WTC11 (cell line): ENCODE measurements around the gene TMEM9B. TPM values are rescaled to one million over a fixed set of nuclear protein-coding genes. Genes with fewer than 3 reads are reported as not detected.

Source experiments
- ATAC-seq: fragments of 200-7000 bp; cut with Tn5 transposase; 2 replicates; pipeline ENCODE4 v1.10.0; 2021; ENCODE audit warnings: mild to moderate bottlenecking, moderate library complexity
- CTCF ChIA-PET: fragments of 300-600 bp; sonication (Branson Sonifier 250); formaldehyde crosslinking; loops from one replicate; lab custom pipeline; 2021; ENCODE audit warnings: antibody characterized with exemption; lab: Charles Lee
- POLR2A ChIA-PET: fragments of 350-600 bp; sonication (Branson Sonifier 250); formaldehyde crosslinking; loops from one replicate; lab custom pipeline; 2021; ENCODE audit warnings: antibody characterized with exemption; lab: Charles Lee
- DNase-seq: peaks from one replicate; pipeline ENCODE4 v3.0.0; 2021; ENCODE audit warnings: low spot score
- H3K27ac Mint-ChIP-seq: 2 replicates; pipeline ENCODE4 v1.8.0; 2021; ENCODE audit warnings: mixed read lengths
- H3K27me3 Mint-ChIP-seq: 2 replicates; pipeline ENCODE4 v1.8.0; 2021; ENCODE audit warnings: low read depth, mild to moderate bottlenecking, moderate library complexity, mixed read lengths
- H3K36me3 Mint-ChIP-seq: 2 replicates; pipeline ENCODE4 v1.8.0; 2021; ENCODE audit warnings: mixed read lengths
- H3K4me1 Mint-ChIP-seq: 2 replicates; pipeline ENCODE4 v1.8.0; 2022; ENCODE audit warnings: mixed read lengths
- H3K4me3 Mint-ChIP-seq: 2 replicates; pipeline ENCODE4 v1.8.0; 2021; ENCODE audit warnings: mild to moderate bottlenecking, moderate library complexity, mixed read lengths
- H3K9me3 Mint-ChIP-seq: 2 replicates; pipeline ENCODE4 v1.8.0; 2021; ENCODE audit warnings: mixed read lengths
- ARID4B ChIP-seq: sonication (generic); formaldehyde crosslinking; IDR thresholded peaks from 2 replicates; pipeline ENCODE4 v1.8.0; 2023; ENCODE audit warnings: missing genetic modification reagents, mild to moderate bottlenecking, borderline replicate concordance
- E2F4 ChIP-seq: sonication (generic); formaldehyde crosslinking; IDR thresholded peaks from 2 replicates; pipeline ENCODE4 v1.8.1; 2022; ENCODE audit warnings: low read depth, mild to moderate bottlenecking, moderate library complexity, missing genetic modification reagents, borderline replicate concordance
- ERG ChIP-seq: fragments of 250-450 bp; sonication (Bioruptor Pico); IDR thresholded peaks from 2 replicates; pipeline ENCODE4 v1.8.0; 2021; ENCODE audit warnings: mild to moderate bottlenecking
- ESRRA ChIP-seq: sonication (generic); formaldehyde crosslinking; IDR thresholded peaks from 2 replicates; pipeline ENCODE4 v1.8.1; 2022; ENCODE audit warnings: mild to moderate bottlenecking, missing genetic modification reagents, borderline replicate concordance
- GABPB1 ChIP-seq: sonication (generic); formaldehyde crosslinking; IDR thresholded peaks from 2 replicates; pipeline ENCODE4 v1.8.1; 2023; ENCODE audit warnings: mild to moderate bottlenecking, missing genetic modification reagents
- IRF1 ChIP-seq: sonication (generic); formaldehyde crosslinking; IDR thresholded peaks from 2 replicates; pipeline ENCODE4 v1.8.0; 2023; ENCODE audit warnings: missing genetic modification reagents
- IRF2 ChIP-seq: sonication (generic); formaldehyde crosslinking; IDR thresholded peaks from 2 replicates; pipeline ENCODE4 v1.8.0; 2022; ENCODE audit warnings: low read depth, missing genetic modification reagents, borderline replicate concordance
- MXD4 ChIP-seq: fragments of 250-450 bp; sonication (Bioruptor Pico); IDR thresholded peaks from 2 replicates; pipeline ENCODE4 v1.8.0; 2021; ENCODE audit warnings: mild to moderate bottlenecking, moderate library complexity, borderline replicate concordance
- TCF7 ChIP-seq: sonication (generic); formaldehyde crosslinking; IDR thresholded peaks from 2 replicates; pipeline ENCODE4 v1.8.0; 2022; ENCODE audit warnings: mild to moderate bottlenecking, low read depth, missing genetic modification reagents, moderate library complexity
- TP53 ChIP-seq: sonication (generic); formaldehyde crosslinking; IDR thresholded peaks from 2 replicates; pipeline ENCODE4 v1.8.1; 2023; ENCODE audit warnings: mild to moderate bottlenecking, missing genetic modification reagents
- ZBTB21 ChIP-seq: sonication (generic); formaldehyde crosslinking; IDR thresholded peaks from 2 replicates; pipeline ENCODE4 v1.8.1; 2023; ENCODE audit warnings: mild to moderate bottlenecking, missing genetic modification reagents, borderline replicate concordance
- ZNF138 ChIP-seq: sonication (generic); formaldehyde crosslinking; conservative IDR thresholded peaks from 2 replicates; pipeline ENCODE4 v1.8.1; 2022; ENCODE audit warnings: mild to moderate bottlenecking, moderate library complexity, missing genetic modification reagents
- ZNF416 ChIP-seq: fragments of 250-450 bp; sonication (Bioruptor Pico); IDR thresholded peaks from 2 replicates; pipeline ENCODE4 v1.9.0; 2021; ENCODE audit warnings: mild to moderate bottlenecking, inconsistent platforms
- ZNF425 ChIP-seq: fragments of 250-450 bp; sonication (Bioruptor Pico); conservative IDR thresholded peaks from 2 replicates; pipeline ENCODE4 v1.9.0; 2021; ENCODE audit warnings: mild to moderate bottlenecking
- total RNA-seq: library from RNA; stranded (reverse); gene quantifications from 3 replicates; pipeline ENCODE4 v1.2.3, GENCODE V29; 2021
- TF ChIP-seq, protein P1 (sequence below): sonication (generic); formaldehyde crosslinking; IDR thresholded peaks from 2 replicates; pipeline ENCODE4 v1.8.1; 2022; ENCODE audit warnings: mild to moderate bottlenecking, missing genetic modification reagents, moderate library complexity, borderline replicate concordance
- TF ChIP-seq, protein P2 (sequence below): sonication (generic); formaldehyde crosslinking; IDR thresholded peaks from 2 replicates; pipeline ENCODE4 v1.8.1; 2023; ENCODE audit warnings: mild to moderate bottlenecking, missing genetic modification reagents, borderline replicate concordance
- TF ChIP-seq, protein P3 (sequence below): sonication (generic); formaldehyde crosslinking; IDR thresholded peaks from 2 replicates; pipeline ENCODE4 v1.8.1; 2022; ENCODE audit warnings: mild to moderate bottlenecking, moderate library complexity, missing genetic modification reagents
- TF ChIP-seq, protein P4 (sequence below): sonication (generic); formaldehyde crosslinking; conservative IDR thresholded peaks from 2 replicates; pipeline ENCODE4 v1.8.1; 2023; ENCODE audit warnings: mild to moderate bottlenecking, low read depth, missing genetic modification reagents, moderate library complexity

Gene TMEM9B
- total RNA-seq, 1 experiment from 2014 or later, result 8.7 TPM

DNA sequence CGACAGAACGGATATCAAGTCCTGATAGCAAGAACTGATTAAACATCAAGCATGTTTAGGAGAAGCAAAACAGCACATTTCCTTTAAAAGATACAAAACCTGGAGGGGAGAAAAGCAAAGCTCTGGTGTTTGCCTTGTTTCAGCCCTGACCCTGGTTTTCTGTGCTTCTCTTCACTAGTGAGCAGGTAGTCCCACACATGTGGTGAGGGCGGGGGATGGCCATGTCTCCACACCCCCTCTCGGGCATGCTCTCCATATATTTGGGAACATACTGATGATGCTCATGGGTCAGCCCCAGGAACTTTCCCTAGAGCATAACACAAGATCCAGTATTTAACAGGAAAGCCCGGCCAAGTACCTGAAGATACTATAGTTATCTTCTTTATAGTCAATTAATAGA lies 41.6 kb downstream of the TMEM9B start:
- Mint-ChIP-seq H3K4me1 (peaks cover 3% of the 10 kb centered on the region; the same call in 1 of the 2 replicates), H3K4me3 (no peak overlapping the region)
- ATAC-seq, result no peak
- CTCF ChIA-PET, result interaction anchor here (0.8 to 1.6 kb wide), 4 partner anchors 9 to 37 kb away, joined by 3 to 5 read pairs (median 3); no protein-coding TSS in a partner anchor
- POLR2A ChIA-PET, result no interaction called here
- TF ChIP-seq ERG (CRISPR knock-in tag), result no peak
- no peak for TF ChIP-seq GABPB1 (CRISPR knock-in tag)
- TF ChIP-seq IRF2 (CRISPR knock-in tag), result no peak
- TF ChIP-seq, protein P1, sequence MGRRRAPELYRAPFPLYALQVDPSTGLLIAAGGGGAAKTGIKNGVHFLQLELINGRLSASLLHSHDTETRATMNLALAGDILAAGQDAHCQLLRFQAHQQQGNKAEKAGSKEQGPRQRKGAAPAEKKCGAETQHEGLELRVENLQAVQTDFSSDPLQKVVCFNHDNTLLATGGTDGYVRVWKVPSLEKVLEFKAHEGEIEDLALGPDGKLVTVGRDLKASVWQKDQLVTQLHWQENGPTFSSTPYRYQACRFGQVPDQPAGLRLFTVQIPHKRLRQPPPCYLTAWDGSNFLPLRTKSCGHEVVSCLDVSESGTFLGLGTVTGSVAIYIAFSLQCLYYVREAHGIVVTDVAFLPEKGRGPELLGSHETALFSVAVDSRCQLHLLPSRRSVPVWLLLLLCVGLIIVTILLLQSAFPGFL (CRISPR knock-in tag), result no peak
- TF ChIP-seq ARID4B, result no peak
- TF ChIP-seq, protein P2, sequence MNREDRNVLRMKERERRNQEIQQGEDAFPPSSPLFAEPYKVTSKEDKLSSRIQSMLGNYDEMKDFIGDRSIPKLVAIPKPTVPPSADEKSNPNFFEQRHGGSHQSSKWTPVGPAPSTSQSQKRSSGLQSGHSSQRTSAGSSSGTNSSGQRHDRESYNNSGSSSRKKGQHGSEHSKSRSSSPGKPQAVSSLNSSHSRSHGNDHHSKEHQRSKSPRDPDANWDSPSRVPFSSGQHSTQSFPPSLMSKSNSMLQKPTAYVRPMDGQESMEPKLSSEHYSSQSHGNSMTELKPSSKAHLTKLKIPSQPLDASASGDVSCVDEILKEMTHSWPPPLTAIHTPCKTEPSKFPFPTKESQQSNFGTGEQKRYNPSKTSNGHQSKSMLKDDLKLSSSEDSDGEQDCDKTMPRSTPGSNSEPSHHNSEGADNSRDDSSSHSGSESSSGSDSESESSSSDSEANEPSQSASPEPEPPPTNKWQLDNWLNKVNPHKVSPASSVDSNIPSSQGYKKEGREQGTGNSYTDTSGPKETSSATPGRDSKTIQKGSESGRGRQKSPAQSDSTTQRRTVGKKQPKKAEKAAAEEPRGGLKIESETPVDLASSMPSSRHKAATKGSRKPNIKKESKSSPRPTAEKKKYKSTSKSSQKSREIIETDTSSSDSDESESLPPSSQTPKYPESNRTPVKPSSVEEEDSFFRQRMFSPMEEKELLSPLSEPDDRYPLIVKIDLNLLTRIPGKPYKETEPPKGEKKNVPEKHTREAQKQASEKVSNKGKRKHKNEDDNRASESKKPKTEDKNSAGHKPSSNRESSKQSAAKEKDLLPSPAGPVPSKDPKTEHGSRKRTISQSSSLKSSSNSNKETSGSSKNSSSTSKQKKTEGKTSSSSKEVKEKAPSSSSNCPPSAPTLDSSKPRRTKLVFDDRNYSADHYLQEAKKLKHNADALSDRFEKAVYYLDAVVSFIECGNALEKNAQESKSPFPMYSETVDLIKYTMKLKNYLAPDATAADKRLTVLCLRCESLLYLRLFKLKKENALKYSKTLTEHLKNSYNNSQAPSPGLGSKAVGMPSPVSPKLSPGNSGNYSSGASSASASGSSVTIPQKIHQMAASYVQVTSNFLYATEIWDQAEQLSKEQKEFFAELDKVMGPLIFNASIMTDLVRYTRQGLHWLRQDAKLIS (CRISPR knock-in tag), result no peak
- no peak for TF ChIP-seq E2F4 (CRISPR knock-in tag)
- TF ChIP-seq, protein P3, sequence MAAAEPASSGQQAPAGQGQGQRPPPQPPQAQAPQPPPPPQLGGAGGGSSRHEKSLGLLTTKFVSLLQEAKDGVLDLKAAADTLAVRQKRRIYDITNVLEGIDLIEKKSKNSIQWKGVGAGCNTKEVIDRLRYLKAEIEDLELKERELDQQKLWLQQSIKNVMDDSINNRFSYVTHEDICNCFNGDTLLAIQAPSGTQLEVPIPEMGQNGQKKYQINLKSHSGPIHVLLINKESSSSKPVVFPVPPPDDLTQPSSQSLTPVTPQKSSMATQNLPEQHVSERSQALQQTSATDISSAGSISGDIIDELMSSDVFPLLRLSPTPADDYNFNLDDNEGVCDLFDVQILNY (CRISPR knock-in tag), result no peak
- no peak for TF ChIP-seq ESRRA (CRISPR knock-in tag)
- no peak for TF ChIP-seq ZBTB21 (CRISPR knock-in tag)
- TF ChIP-seq TP53 (CRISPR knock-in tag), result no peak
- TF ChIP-seq, protein P4, sequence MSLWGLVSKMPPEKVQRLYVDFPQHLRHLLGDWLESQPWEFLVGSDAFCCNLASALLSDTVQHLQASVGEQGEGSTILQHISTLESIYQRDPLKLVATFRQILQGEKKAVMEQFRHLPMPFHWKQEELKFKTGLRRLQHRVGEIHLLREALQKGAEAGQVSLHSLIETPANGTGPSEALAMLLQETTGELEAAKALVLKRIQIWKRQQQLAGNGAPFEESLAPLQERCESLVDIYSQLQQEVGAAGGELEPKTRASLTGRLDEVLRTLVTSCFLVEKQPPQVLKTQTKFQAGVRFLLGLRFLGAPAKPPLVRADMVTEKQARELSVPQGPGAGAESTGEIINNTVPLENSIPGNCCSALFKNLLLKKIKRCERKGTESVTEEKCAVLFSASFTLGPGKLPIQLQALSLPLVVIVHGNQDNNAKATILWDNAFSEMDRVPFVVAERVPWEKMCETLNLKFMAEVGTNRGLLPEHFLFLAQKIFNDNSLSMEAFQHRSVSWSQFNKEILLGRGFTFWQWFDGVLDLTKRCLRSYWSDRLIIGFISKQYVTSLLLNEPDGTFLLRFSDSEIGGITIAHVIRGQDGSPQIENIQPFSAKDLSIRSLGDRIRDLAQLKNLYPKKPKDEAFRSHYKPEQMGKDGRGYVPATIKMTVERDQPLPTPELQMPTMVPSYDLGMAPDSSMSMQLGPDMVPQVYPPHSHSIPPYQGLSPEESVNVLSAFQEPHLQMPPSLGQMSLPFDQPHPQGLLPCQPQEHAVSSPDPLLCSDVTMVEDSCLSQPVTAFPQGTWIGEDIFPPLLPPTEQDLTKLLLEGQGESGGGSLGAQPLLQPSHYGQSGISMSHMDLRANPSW, result no peak
- no peak for TF ChIP-seq ZNF425 (CRISPR knock-in tag)
- no peak for TF ChIP-seq MXD4 (CRISPR knock-in tag)
- TF ChIP-seq TCF7 (CRISPR knock-in tag), result no peak
- no peak for TF ChIP-seq IRF1 (CRISPR knock-in tag)
- no peak for TF ChIP-seq ZNF416
- TF ChIP-seq ZNF138, result no peak
- TF ChIP-seq, all 79 proteins: peak for 0
- no peaks in the 10 kb centered on the region for H3K9me3 Mint-ChIP-seq
- DNase-seq, result no peak
- no peak overlapping the region for H3K27ac Mint-ChIP-seq
- no peaks in the 10 kb centered on the region for H3K27me3 Mint-ChIP-seq
- H3K36me3 Mint-ChIP-seq, result peaks cover 27% of the 10 kb centered on the region
